Loucy (cell line): ENCODE data around the gene SUOX.

Experiments used
- EZH2phosphoT487 ChIP-seq: fragments of 200-600 bp; IDR thresholded peaks from 2 replicates; pipeline ENCODE4 v1.6.1; 2018; ENCODE audit warnings: antibody characterized with exemption, mild to moderate bottlenecking, moderate library complexity, borderline replicate concordance
- TF ChIP-seq, protein P1 (sequence below): fragments of 200-600 bp; sonication (generic); conservative IDR thresholded peaks from 2 replicates; pipeline ENCODE4 v1.5.1; 2014; ENCODE audit warnings: mild to moderate bottlenecking, antibody characterized with exemption, low read length

DNA sequence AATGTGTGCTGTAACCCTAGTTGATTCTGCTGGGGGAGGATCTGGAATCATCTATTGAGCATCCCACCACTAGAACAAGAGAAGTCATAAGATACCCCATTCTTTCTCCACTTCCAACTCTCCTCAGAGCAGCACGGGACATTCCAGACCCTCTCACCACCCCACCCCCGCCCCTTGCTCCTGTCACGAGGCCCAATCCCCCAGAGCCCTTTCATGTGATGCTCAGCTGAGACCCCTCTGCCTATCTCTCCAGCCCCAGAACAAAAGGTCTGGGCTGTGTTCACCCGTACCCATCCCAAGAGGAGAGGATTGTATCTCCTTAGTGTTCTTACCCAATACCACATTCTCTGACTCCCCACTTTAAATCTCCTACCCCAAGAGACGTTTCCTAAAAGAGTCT lies 31.8 kb upstream of the SUOX start:
- TF ChIP-seq, protein P1, sequence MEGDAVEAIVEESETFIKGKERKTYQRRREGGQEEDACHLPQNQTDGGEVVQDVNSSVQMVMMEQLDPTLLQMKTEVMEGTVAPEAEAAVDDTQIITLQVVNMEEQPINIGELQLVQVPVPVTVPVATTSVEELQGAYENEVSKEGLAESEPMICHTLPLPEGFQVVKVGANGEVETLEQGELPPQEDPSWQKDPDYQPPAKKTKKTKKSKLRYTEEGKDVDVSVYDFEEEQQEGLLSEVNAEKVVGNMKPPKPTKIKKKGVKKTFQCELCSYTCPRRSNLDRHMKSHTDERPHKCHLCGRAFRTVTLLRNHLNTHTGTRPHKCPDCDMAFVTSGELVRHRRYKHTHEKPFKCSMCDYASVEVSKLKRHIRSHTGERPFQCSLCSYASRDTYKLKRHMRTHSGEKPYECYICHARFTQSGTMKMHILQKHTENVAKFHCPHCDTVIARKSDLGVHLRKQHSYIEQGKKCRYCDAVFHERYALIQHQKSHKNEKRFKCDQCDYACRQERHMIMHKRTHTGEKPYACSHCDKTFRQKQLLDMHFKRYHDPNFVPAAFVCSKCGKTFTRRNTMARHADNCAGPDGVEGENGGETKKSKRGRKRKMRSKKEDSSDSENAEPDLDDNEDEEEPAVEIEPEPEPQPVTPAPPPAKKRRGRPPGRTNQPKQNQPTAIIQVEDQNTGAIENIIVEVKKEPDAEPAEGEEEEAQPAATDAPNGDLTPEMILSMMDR: no peak
- no peak for TF ChIP-seq EZH2phosphoT487
